Neural progenitor cell (in vitro differentiated cells): ENCODE results near the gene DDIAS. TPM values are rescaled to one million over a fixed set of nuclear protein-coding genes. Genes with fewer than 3 reads are reported as not detected.

Experiments
- DNase-seq: peaks from one replicate; pipeline ENCODE4 v3.0.0-alpha.2; 2016; ENCODE audit warnings: low spot score
- H2AFZ ChIP-seq: fragments of 200-600 bp; sonication (generic); replicated peaks from 2 replicates; pipeline ENCODE4 v1.6.1; 2016; ENCODE audit warnings: antibody characterized with exemption
- H3F3A ChIP-seq: fragments of 200-600 bp; sonication (generic); 2 replicates; pipeline ENCODE4 v1.6.1; 2016; ENCODE audit warnings: antibody characterized with exemption, low read depth
- H3K27ac ChIP-seq: fragments of 200-600 bp; sonication (generic); 2 replicates; pipeline ENCODE4 v1.5.1; 2016; ENCODE audit warnings: mild to moderate bottlenecking
- H3K27me3 ChIP-seq: fragments of 200-600 bp; sonication (generic); 2 replicates; pipeline ENCODE4 v1.6.1; 2016; ENCODE audit warnings: mild to moderate bottlenecking, moderate library complexity
- H3K36me3 ChIP-seq: fragments of 200-600 bp; sonication (generic); 2 replicates; pipeline ENCODE4 v1.5.1; 2016
- H3K4me1 ChIP-seq: fragments of 200-600 bp; sonication (generic); 2 replicates; pipeline ENCODE4 v1.6.1; 2016; ENCODE audit warnings: mixed run types
- H3K4me2 ChIP-seq: fragments of 200-600 bp; sonication (generic); 2 replicates; pipeline ENCODE4 v1.6.1; 2016
- H3K4me3 ChIP-seq: fragments of 200-600 bp; sonication (generic); 2 replicates; pipeline ENCODE4 v1.5.1; 2016
- H3K79me2 ChIP-seq: fragments of 200-600 bp; sonication (generic); 2 replicates; pipeline ENCODE4 v1.6.1; 2016; ENCODE audit warnings: low read depth
- H3K9ac ChIP-seq: fragments of 200-600 bp; sonication (generic); 2 replicates; pipeline ENCODE4 v1.6.1; 2016
- H3K9me3 ChIP-seq: fragments of 200-600 bp; sonication (generic); 2 replicates; pipeline ENCODE4 v1.5.1; 2016; ENCODE audit warnings: low read depth
- H4K20me1 ChIP-seq: fragments of 200-600 bp; sonication (generic); 2 replicates; pipeline ENCODE4 v1.6.1; 2016; ENCODE audit warnings: low read depth
- H3K27ac Mint-ChIP-seq: 3 replicates; pipeline ENCODE4 v1.8.0; 2021; ENCODE audit warnings: mixed read lengths
- H3K27me3 Mint-ChIP-seq: 2 replicates; pipeline ENCODE4 v1.8.0; 2022; ENCODE audit warnings: low read depth, mild to moderate bottlenecking, inconsistent platforms, moderate library complexity, mixed read lengths; ENCODE audit not compliant: insufficient read depth
- H3K36me3 Mint-ChIP-seq: 3 replicates; pipeline ENCODE4 v1.8.0; 2021; ENCODE audit warnings: mixed read lengths
- H3K4me1 Mint-ChIP-seq: 3 replicates; pipeline ENCODE4 v1.8.0; 2021; ENCODE audit warnings: mixed read lengths
- H3K4me3 Mint-ChIP-seq: 3 replicates; pipeline ENCODE4 v1.8.0; 2021; ENCODE audit warnings: mild to moderate bottlenecking, moderate library complexity, mixed read lengths
- H3K9me3 Mint-ChIP-seq: 3 replicates; pipeline ENCODE4 v1.8.0; 2020; ENCODE audit warnings: mixed read lengths
- CTCF ChIP-seq: fragments of 200-600 bp; sonication (generic); IDR thresholded peaks from 2 replicates; pipeline ENCODE4 v1.5.1; 2017; ENCODE audit warnings: antibody characterized with exemption, mild to moderate bottlenecking
- EZH2 ChIP-seq: fragments of 200-600 bp; sonication (generic); IDR thresholded peaks from 2 replicates; pipeline ENCODE4 v1.6.1; 2017; ENCODE audit warnings: antibody characterized with exemption, mild to moderate bottlenecking, moderate library complexity
- EZH2phosphoT487 ChIP-seq: fragments of 200-600 bp; sonication (generic); IDR thresholded peaks from 2 replicates; pipeline ENCODE4 v1.6.1; 2017; ENCODE audit warnings: antibody characterized with exemption
- total RNA-seq: library from RNA; depleted of rRNA; stranded (reverse); fragments of >200 nt; gene quantifications from 2 replicates; pipeline ENCODE4 v1.2.3, GENCODE V29; 2015; ENCODE audit warnings: low replicate concordance

The DDIAS gene
- total RNA-seq, 1 donor from 2014 or later = 47.7 TPM

GRCh38 chr11:82890936-82891335 lies 10.6 kb upstream of the DDIAS start:
- Histone ChIP-seq H3K4me2 (no peak overlapping the region), H3K4me3 (no peak overlapping the region), H3K9ac (no peak overlapping the region), H3K9me3 (no peaks in the 10 kb centered on the region), H2AFZ (no peak overlapping the region), H3K36me3 (no peaks in the 10 kb centered on the region), H3K4me1 (no peaks in the 10 kb centered on the region), H3K27me3 (no peaks in the 10 kb centered on the region), H3F3A (no peaks in the 10 kb centered on the region), H4K20me1 (no peaks in the 10 kb centered on the region), H3K79me2 (no peaks in the 10 kb centered on the region), H3K27ac (no peak overlapping the region)
- H3K27ac Mint-ChIP-seq = no peak overlapping the region
- peaks cover 3% of the 10 kb centered on the region for H3K36me3 Mint-ChIP-seq
- H3K4me3 Mint-ChIP-seq = no peak overlapping the region
- no peaks in the 10 kb centered on the region for H3K4me1 Mint-ChIP-seq
- H3K27me3 Mint-ChIP-seq = no peaks in the 10 kb centered on the region
- TF ChIP-seq CTCF = no peak
- no peak for TF ChIP-seq EZH2
- no peak for TF ChIP-seq EZH2phosphoT487
- no peak for DNase-seq
- no peaks in the 10 kb centered on the region for H3K9me3 Mint-ChIP-seq

- Mint-ChIP-seq H3K27ac (no peak overlapping the region), H3K9me3 (no peaks in the 10 kb centered on the region), H3K4me1 (peaks cover 5% of the 10 kb centered on the region), H3K27me3 (no peaks in the 10 kb centered on the region), H3K4me3 (no peak overlapping the region), H3K36me3 (no peaks in the 10 kb centered on the region)
- H3K79me2 ChIP-seq = peaks cover 4% of the 10 kb centered on the region
- H3K9ac ChIP-seq = no peak overlapping the region
- H3K36me3 ChIP-seq = no peaks in the 10 kb centered on the region
- H4K20me1 ChIP-seq = no peaks in the 10 kb centered on the region
- H2AFZ ChIP-seq = no peak overlapping the region
- TF ChIP-seq EZH2phosphoT487 = no peak
- TF ChIP-seq CTCF = no peak
- TF ChIP-seq EZH2 = no peak
- no peaks in the 10 kb centered on the region for H3K27me3 ChIP-seq
- no peaks in the 10 kb centered on the region for H3K4me1 ChIP-seq
- no peaks in the 10 kb centered on the region for H3K9me3 ChIP-seq
- no peaks in the 10 kb centered on the region for H3F3A ChIP-seq
- H3K27ac ChIP-seq = no peak overlapping the region
- no peak overlapping the region for H3K4me3 ChIP-seq
- no peak overlapping the region for H3K4me2 ChIP-seq
- DNase-seq = no peak
Measured at GRCh38 chr11:82892611-82893169, 8.8 kb upstream of the DDIAS start.

- no peak overlapping the region for H3K4me2 ChIP-seq
- H3K27ac Mint-ChIP-seq = no peak overlapping the region
- no peak for DNase-seq
- H3K4me3 Mint-ChIP-seq = no peak overlapping the region
- no peak overlapping the region for H2AFZ ChIP-seq
- peaks cover 18% of the 10 kb centered on the region for H3K4me1 Mint-ChIP-seq
- no peaks in the 10 kb centered on the region for H3K36me3 ChIP-seq
- no peaks in the 10 kb centered on the region for H4K20me1 ChIP-seq
- no peaks in the 10 kb centered on the region for H3K27me3 ChIP-seq
- no peak for TF ChIP-seq EZH2
- TF ChIP-seq CTCF = no peak
- no peak for TF ChIP-seq EZH2phosphoT487
- no peaks in the 10 kb centered on the region for H3K27me3 Mint-ChIP-seq
- no peak overlapping the region for H3K4me3 ChIP-seq
- no peak overlapping the region for H3K27ac ChIP-seq
- peaks cover 2% of the 10 kb centered on the region for H3F3A ChIP-seq
- H3K79me2 ChIP-seq = peaks cover 25% of the 10 kb centered on the region
- H3K9ac ChIP-seq = no peak overlapping the region
- H3K4me1 ChIP-seq = peaks cover 11% of the 10 kb centered on the region
- no peaks in the 10 kb centered on the region for H3K9me3 Mint-ChIP-seq
- H3K9me3 ChIP-seq = no peaks in the 10 kb centered on the region
- no peaks in the 10 kb centered on the region for H3K36me3 Mint-ChIP-seq
Measured at GRCh38 chr11:82895437-82896091, 6.0 kb upstream of the DDIAS start.
